ENCODE data around the gene NXPH2. TPM values are rescaled to one million over a fixed set of nuclear protein-coding genes. Genes with fewer than 3 reads are reported as not detected.

NXPH2 gene
- polyA plus RNA-seq, 1 experiment, result not detected

DNA sequence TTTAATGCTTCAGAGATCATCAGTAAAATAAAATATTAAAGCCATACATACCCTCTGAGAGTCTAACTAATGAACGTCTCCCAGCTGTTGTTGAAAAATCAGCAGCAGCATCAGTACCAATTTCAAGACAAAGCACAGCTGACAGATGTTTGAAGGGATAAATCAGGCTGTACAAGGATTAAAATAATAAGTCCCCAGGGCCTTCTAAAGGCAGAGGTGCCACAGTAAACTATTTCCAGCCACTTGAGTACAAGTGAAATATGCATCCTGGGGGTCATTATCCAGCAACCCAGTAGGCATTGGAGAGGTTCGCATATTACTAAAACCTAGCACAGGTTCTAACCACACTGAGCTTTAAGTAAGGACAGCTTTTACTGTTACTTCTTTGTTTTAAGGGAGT is 76.9 kb downstream of the NXPH2 start:
- Histone ChIP-seq H3K36me3 (ENCODE audit: control insufficient read depth, insufficient read depth, low read length) (no peaks in the 10 kb centered on the region), H3K27me3 (ENCODE audit: control insufficient read depth, insufficient read depth, low read length) (no peaks in the 10 kb centered on the region), H3K4me3 (ENCODE audit: low read depth, low read length) (no peak overlapping the region)
- POLR2A ChIA-PET, result no interaction called here
- CTCF ChIA-PET, result no interaction called here
- no peak for DNase-seq (ENCODE audit: low read depth)
- TF ChIP-seq, protein P1, sequence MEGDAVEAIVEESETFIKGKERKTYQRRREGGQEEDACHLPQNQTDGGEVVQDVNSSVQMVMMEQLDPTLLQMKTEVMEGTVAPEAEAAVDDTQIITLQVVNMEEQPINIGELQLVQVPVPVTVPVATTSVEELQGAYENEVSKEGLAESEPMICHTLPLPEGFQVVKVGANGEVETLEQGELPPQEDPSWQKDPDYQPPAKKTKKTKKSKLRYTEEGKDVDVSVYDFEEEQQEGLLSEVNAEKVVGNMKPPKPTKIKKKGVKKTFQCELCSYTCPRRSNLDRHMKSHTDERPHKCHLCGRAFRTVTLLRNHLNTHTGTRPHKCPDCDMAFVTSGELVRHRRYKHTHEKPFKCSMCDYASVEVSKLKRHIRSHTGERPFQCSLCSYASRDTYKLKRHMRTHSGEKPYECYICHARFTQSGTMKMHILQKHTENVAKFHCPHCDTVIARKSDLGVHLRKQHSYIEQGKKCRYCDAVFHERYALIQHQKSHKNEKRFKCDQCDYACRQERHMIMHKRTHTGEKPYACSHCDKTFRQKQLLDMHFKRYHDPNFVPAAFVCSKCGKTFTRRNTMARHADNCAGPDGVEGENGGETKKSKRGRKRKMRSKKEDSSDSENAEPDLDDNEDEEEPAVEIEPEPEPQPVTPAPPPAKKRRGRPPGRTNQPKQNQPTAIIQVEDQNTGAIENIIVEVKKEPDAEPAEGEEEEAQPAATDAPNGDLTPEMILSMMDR (IDR thresholded peaks at IDR 0.05; ENCODE audit: insufficient read depth, low read depth, low read length), result no peak

DNA sequence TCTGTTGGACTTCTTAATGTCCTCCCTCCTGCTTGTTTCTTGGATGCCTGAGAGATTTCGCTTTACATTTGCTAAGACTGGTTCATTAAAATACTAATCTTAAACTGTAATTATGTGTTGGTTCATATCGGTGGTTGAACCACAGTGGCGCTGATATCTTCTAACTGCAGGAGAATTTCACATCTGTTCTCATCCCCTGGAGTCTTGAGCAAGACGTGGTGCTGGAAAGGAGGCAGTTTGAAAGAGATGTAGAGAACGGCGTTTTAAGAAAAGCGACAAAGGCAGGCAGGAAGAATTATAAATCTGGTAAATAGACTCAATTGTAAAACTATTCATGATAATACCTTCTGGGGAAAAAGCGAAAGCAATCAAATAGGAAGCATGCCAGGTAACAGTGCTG is 79.5 kb downstream of the NXPH2 start:
- no peak overlapping the region for H3K4me3 ChIP-seq (ENCODE audit: low read depth, low read length)
- DNase-seq (ENCODE audit: low read depth), result no peak
- CTCF ChIA-PET, result no interaction called here
- H3K36me3 ChIP-seq (ENCODE audit: control insufficient read depth, insufficient read depth, low read length), result no peaks in the 10 kb centered on the region
- TF ChIP-seq, protein P1 (IDR thresholded peaks at IDR 0.05; ENCODE audit: insufficient read depth, low read depth, low read length), result no peak
- no peaks in the 10 kb centered on the region for H3K27me3 ChIP-seq (ENCODE audit: control insufficient read depth, insufficient read depth, low read length)
- POLR2A ChIA-PET, result no interaction called here

DNA sequence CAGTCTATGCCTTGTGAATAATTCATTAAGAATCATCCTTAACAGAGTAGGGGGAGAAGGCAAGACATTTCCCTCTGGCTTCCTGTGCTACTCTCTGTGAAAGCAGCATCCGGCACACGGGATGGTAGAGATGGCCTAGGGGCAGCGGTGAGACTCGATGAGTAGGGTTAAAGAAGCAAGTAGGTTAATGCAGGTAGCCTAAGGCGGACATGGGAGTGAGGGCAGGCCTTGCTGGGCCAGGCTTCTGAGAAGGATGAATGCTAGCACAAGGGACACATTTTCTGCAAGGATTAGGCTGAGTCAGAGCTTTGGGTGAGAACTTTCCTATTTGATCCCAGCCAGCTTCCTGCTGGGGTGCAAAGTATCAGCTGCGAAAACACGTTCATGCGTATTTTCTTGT is 80.8 kb downstream of the NXPH2 start:
- Histone ChIP-seq H3K4me3 (ENCODE audit: low read depth, low read length) (no peak overlapping the region), H3K36me3 (ENCODE audit: control insufficient read depth, insufficient read depth, low read length) (no peaks in the 10 kb centered on the region), H3K27me3 (ENCODE audit: control insufficient read depth, insufficient read depth, low read length) (no peaks in the 10 kb centered on the region)
- ChIA-PET POLR2A (no interaction called here), CTCF (no interaction called here)
- TF ChIP-seq, protein P1 (IDR thresholded peaks at IDR 0.05; ENCODE audit: insufficient read depth, low read depth, low read length), result no peak
- DNase-seq (ENCODE audit: low read depth), result no peak

DNA sequence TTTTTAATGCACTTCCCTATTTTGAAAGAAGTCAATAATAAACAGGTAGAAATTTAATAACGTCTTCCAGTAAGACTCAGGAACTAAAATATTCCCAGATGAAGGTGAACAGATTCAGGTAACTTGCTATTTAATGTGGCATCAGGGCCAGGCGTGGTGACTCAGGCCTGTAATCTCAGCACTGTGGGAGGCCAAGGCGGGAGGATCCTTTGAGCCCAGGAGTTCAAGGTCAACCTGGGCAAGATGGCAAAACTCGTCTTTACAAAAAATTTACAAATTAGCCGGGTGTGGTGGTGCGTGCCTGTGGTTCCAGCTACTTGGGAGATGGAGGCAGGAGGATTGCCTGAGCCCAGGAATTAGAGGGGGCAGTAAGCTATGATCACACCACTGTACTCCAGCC is 81.8 kb downstream of the NXPH2 start:
- DNase-seq (ENCODE audit: low read depth), result no peak
- TF ChIP-seq, protein P1 (IDR thresholded peaks at IDR 0.05; ENCODE audit: insufficient read depth, low read depth, low read length), result no peak
- H3K36me3 ChIP-seq (ENCODE audit: control insufficient read depth, insufficient read depth, low read length), result no peaks in the 10 kb centered on the region
- ChIA-PET CTCF (no interaction called here), POLR2A (no interaction called here)
- H3K27me3 ChIP-seq (ENCODE audit: control insufficient read depth, insufficient read depth, low read length), result no peaks in the 10 kb centered on the region
- no peak overlapping the region for H3K4me3 ChIP-seq (ENCODE audit: low read depth, low read length)

DNA sequence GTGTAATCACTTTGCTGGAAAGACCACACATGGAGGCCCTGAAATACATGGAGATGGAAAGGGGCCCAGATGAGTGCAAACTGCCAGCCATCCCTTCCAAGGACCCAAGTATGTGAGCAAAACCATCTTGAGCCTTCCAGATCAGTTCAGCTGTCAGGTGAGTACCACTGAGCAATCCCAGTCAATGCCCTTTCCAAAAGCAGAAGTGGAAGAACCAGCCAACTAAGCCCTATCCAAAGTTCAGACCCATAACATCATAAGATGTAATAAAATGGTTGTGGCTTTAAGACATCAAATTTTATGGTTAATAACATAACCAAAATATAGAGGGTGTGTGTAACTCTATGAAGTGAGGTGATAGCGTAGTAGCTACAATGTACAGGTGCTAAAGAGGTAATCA is 88.5 kb downstream of the NXPH2 start:
- Histone ChIP-seq H3K4me3 (ENCODE audit: low read depth, low read length) (no peak overlapping the region), H3K27me3 (ENCODE audit: control insufficient read depth, insufficient read depth, low read length) (no peaks in the 10 kb centered on the region), H3K36me3 (ENCODE audit: control insufficient read depth, insufficient read depth, low read length) (no peaks in the 10 kb centered on the region)
- ChIA-PET POLR2A (no interaction called here), CTCF (interaction anchor here (0.7 kb wide), 1 partner anchor 16 kb away, joined by 3 read pairs; no protein-coding TSS in a partner anchor)
- no peak for DNase-seq (ENCODE audit: low read depth)
- TF ChIP-seq, protein P1 (IDR thresholded peaks at IDR 0.05; ENCODE audit: insufficient read depth, low read depth, low read length), result no peak

Data from BJ (cell line).